Spinal cord (tissue), 10 donors: ENCODE results near the gene CCL21. TPM values are rescaled to one million over a fixed set of nuclear protein-coding genes. Genes with fewer than 3 reads are reported as not detected.

ENCODE experiments used
- DNase-seq, 6 donors: peaks; one replicate each; pipeline versions ENCODE4 v3.0.0 to v3.0.0-alpha.2; 2013 to 2015; ENCODE audit warnings: low spot score in 6 of 6, low read depth in 4 of 6
- H3K27ac ChIP-seq: one replicate; pipeline ENCODE4 v1.5.1; 2013; ENCODE audit warnings: low read depth, low read length, control low read depth
- H3K27me3 ChIP-seq: one replicate; pipeline ENCODE4 v1.6.1; 2013; ENCODE audit warnings: low read length; ENCODE audit not compliant: control insufficient read depth, insufficient read depth
- H3K36me3 ChIP-seq: one replicate; pipeline ENCODE4 v1.6.1; 2013; ENCODE audit warnings: low read length; ENCODE audit not compliant: control insufficient read depth, insufficient read depth
- H3K4me1 ChIP-seq: one replicate; pipeline ENCODE4 v1.6.1; 2013; ENCODE audit warnings: low read length; ENCODE audit not compliant: control insufficient read depth, insufficient read depth
- H3K4me3 ChIP-seq: one replicate; pipeline ENCODE4 v1.5.1; 2013; ENCODE audit warnings: low read depth, low read length, control low read depth
- H3K9me3 ChIP-seq: one replicate; pipeline ENCODE4 v1.6.1; 2013; ENCODE audit warnings: low read length; ENCODE audit not compliant: control insufficient read depth, insufficient read depth
- WGBS: methylation state at CpG from one replicate; pipeline ENCODE4 v1.1.5; 2013; ENCODE audit warnings: missing lambda C conversion rate; ENCODE audit not compliant: insufficient coverage; 5-methylcytosine and 5-hydroxymethylcytosine counted together
- polyA plus RNA-seq, 2 donors: library from polyadenylated mRNA; unstranded; fragments of 120-200 nt; gene quantifications; one replicate each; pipeline ENCODE4 v1.2.1, GENCODE V29; 2013; ENCODE audit not compliant: insufficient read length in 2 of 2
- total RNA-seq, 2 donors: library from RNA; depleted of rRNA in 1 of 2; stranded (reverse); fragments of 120-200 nt in 1 of 2; fragments of >200 nt in 1 of 2; gene quantifications; one replicate each; pipeline versions ENCODE4 v1.2.3 to v1.2.4, GENCODE V29; 2013 to 2014
- donor health status: healthy.

Gene CCL21
- total and polyA plus RNA-seq, 4 donors, result 0.18 to 0.44 TPM; not detected in 2

GRCh38 chr9:34712140-34712539, 2.2 kb upstream of the CCL21 start:
- Histone ChIP-seq H3K27ac (no peak overlapping the region), H3K4me1 (peaks cover 6% of the 10 kb centered on the region), H3K36me3 (no peaks in the 10 kb centered on the region), H3K27me3 (no peaks in the 10 kb centered on the region), H3K4me3 (no peak overlapping the region), H3K9me3 (no peaks in the 10 kb centered on the region)
- no peak for DNase-seq
- no CpG with 5 or more reads among the region's 1 CpG for WGBS

DNA sequence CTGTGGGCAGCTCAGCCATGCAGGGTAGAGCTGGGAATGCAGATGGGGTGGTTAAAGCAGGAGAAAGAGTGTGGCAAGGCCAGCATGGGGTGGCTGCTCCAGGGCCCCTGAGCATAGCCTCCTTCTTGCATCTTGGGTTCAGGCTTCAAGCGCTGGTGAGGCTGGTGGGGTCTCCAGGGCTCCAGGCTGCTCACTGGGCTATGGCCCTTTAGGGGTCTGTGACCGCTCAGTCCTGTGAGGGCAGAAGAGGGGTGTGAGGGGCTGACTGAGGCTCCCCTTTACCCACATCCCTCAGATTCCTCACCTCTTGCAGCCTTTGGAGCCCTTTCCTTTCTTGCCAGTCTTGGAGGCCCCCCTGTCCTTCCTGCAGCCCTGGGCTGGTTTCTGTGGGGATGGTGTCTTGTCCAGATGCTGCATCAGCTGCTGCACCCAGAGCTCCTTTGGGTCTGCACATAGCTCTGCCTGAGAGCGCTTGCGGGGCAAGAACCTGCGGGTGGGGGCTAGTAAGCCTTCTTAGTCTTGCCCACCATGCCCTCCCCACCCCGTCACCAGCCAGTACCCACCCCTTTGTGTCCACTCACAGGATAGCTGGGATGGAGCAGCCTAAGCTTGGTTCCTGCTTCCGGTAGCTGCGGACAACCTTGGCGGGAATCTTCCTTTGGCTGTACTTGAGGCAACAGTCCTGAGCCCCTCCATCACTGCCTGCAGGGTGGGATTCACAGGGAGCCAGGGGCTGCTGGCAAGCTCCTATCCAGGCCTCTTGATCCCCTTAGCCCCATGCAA, 549 bp downstream of the CCL21 start:
- Histone ChIP-seq H3K36me3 (no peaks in the 10 kb centered on the region), H3K4me1 (peaks cover 6% of the 10 kb centered on the region), H3K27me3 (no peaks in the 10 kb centered on the region), H3K9me3 (no peaks in the 10 kb centered on the region), H3K4me3 (no peak overlapping the region), H3K27ac (no peak overlapping the region)
- no peak for DNase-seq
- WGBS, result 99% methylated on average over 7 of the region's 9 CpGs

DNA sequence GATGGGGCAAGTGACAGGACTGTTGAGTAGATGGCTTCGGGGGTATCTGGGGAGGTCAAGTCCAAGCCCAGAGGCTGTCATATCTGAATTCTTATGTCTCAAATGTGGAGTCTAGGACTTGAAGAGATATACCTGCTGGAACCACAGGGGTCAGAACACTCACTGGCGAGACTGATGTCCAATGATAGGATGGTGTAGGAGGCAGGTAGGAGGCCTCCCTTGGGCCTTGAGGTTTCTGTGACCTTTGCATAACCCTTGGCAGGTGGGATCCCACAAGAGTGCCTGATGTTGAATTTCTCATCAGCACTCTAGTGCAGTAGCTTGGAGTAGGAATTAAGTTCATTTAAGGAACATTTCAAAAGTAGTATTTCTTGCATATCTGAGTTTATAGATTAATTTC, 2.8 kb downstream of the CCL21 start:
- H3K9me3 ChIP-seq, result no peaks in the 10 kb centered on the region
- DNase-seq, result no peak
- no peak overlapping the region for H3K27ac ChIP-seq
- H3K4me1 ChIP-seq, result peaks cover 6% of the 10 kb centered on the region
- no peaks in the 10 kb centered on the region for H3K36me3 ChIP-seq
- H3K4me3 ChIP-seq, result no peak overlapping the region
- no peaks in the 10 kb centered on the region for H3K27me3 ChIP-seq
- 82% methylated on average over 2 of the region's 2 CpGs for WGBS

- peak overlapping the region; percentile 48 for H3K4me3 ChIP-seq
- WGBS, result 9% methylated on average over 7 of the region's 30 CpGs
- H3K9me3 ChIP-seq, result no peaks in the 10 kb centered on the region
- peaks cover 12% of the 10 kb centered on the region for H3K4me1 ChIP-seq
- peak overlapping the region; percentile 51 for H3K27ac ChIP-seq
- peaks cover 8% of the 10 kb centered on the region for H3K27me3 ChIP-seq
- no peaks in the 10 kb centered on the region for H3K36me3 ChIP-seq
- DNase-seq, result peak; percentile 35 to 93 (median 55)
Measured at GRCh38 chr9:34701769-34702736, 7.9 kb downstream of the CCL21 start.

GRCh38 chr9:34701023-34701768, 8.7 kb downstream of the CCL21 start:
- Histone ChIP-seq H3K9me3 (no peaks in the 10 kb centered on the region), H3K4me3 (peak overlapping the region; percentile 48), H3K4me1 (peaks cover 12% of the 10 kb centered on the region), H3K36me3 (no peaks in the 10 kb centered on the region), H3K27me3 (peaks cover 8% of the 10 kb centered on the region), H3K27ac (no peak overlapping the region)
- WGBS, result 5% methylated on average over 51 of the region's 52 CpGs
- peak in 5 of 6 donors; percentile 45 to 91 (median 56) for DNase-seq

DNA sequence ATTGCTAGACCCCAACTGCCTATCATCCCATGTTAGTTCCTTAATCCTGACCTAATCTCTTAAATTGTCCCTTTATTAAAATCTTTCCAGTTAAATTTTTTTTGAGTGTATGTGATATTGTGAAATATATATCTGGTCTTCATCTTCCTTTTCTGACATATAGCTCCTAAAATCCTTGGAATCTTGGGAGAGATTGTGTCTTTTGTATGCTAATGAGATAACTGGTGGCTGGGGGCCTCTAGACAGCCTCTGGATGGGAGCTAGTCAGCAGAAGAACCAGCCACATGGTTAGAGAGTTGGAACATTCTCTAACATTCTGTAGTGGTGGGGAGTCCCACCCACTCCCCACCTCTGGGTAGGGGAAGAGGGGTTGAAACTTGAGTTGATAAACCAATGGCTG, 15.1 kb downstream of the CCL21 start:
- H3K27me3 ChIP-seq, result no peaks in the 10 kb centered on the region

DNA sequence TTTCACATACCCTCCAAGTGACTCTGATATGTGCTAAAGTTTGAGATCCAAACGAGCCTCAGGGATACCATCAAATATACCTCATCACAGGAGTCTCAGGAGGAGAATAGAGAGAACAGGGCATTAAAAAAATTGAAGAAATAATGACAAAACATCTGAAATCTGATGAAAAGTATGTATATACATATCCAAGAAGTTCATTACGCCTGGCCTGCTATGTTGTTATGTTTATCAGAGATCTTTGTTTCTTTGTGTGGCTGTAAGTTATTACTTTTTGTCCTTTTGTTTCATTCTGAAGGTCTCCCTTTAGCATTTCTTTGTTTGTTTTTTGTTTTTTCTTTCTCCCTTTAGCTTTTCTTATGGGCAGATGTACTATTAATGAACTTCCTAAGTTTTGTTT, 16.4 kb downstream of the CCL21 start:
- Histone ChIP-seq H3K27ac (no peak overlapping the region), H3K4me1 (no peaks in the 10 kb centered on the region), H3K36me3 (no peaks in the 10 kb centered on the region), H3K4me3 (no peak overlapping the region), H3K9me3 (peaks cover 3% of the 10 kb centered on the region), H3K27me3 (no peaks in the 10 kb centered on the region)
- DNase-seq, result no peak
- no CpG with 5 or more reads among the region's 2 CpGs for WGBS

More for the DNA sequence above, 15.1 kb downstream of the CCL21 start:
- no peak overlapping the region for H3K27ac ChIP-seq
- no peak overlapping the region for H3K4me3 ChIP-seq
- no peaks in the 10 kb centered on the region for H3K36me3 ChIP-seq
- DNase-seq, result no peak
- no peaks in the 10 kb centered on the region for H3K4me1 ChIP-seq
- peaks cover 3% of the 10 kb centered on the region for H3K9me3 ChIP-seq

- Histone ChIP-seq H3K4me1 (no peaks in the 10 kb centered on the region), H3K9me3 (peaks cover 3% of the 10 kb centered on the region), H3K4me3 (no peak overlapping the region), H3K36me3 (no peaks in the 10 kb centered on the region), H3K27ac (no peak overlapping the region), H3K27me3 (no peaks in the 10 kb centered on the region)
- WGBS, result no CpG with 5 or more reads among the region's 5 CpGs
- DNase-seq, result no peak
Measured at GRCh38 chr9:34691936-34692315, 18.0 kb downstream of the CCL21 start.
